Smooth muscle cell (in vitro differentiated cells): Measurements from ENCODE around the gene ESYT3. TPM values are rescaled to one million over a fixed set of nuclear protein-coding genes. Genes with fewer than 3 reads are reported as not detected.

Experiments
- DNase-seq: peaks from one replicate; lab custom pipeline; 2025; ENCODE audit not compliant: unreplicated experiment; lab: John Stamatoyannopoulos, UW
- H2AFZ ChIP-seq: fragments of 200-600 bp; sonication (generic); 2 replicates; pipeline ENCODE4 v1.6.0; 2016; ENCODE audit warnings: antibody characterized with exemption, low read depth, mild to moderate bottlenecking
- H3F3A ChIP-seq: fragments of 200-600 bp; sonication (generic); 2 replicates; pipeline ENCODE4 v1.6.0; 2017; ENCODE audit warnings: antibody characterized with exemption, low read depth
- H3K27ac ChIP-seq: fragments of 200-600 bp; sonication (generic); 2 replicates; pipeline ENCODE4 v1.5.1; 2016; ENCODE audit warnings: low read depth, mild to moderate bottlenecking
- H3K27me3 ChIP-seq: fragments of 200-600 bp; sonication (generic); 2 replicates; pipeline ENCODE4 v1.6.1; 2016; ENCODE audit warnings: low read depth, mild to moderate bottlenecking
- H3K36me3 ChIP-seq: fragments of 200-600 bp; sonication (generic); 2 replicates; pipeline ENCODE4 v1.5.1; 2016; ENCODE audit warnings: low read depth
- H3K4me1 ChIP-seq: fragments of 200-600 bp; sonication (generic); 2 replicates; pipeline ENCODE4 v1.5.1; 2016; ENCODE audit warnings: low read depth
- H3K4me2 ChIP-seq: fragments of 200-600 bp; sonication (generic); 2 replicates; pipeline ENCODE4 v1.6.0; 2016; ENCODE audit warnings: mild to moderate bottlenecking
- H3K4me3 ChIP-seq: fragments of 200-600 bp; sonication (generic); 2 replicates; pipeline ENCODE4 v1.5.1; 2016; ENCODE audit warnings: mild to moderate bottlenecking
- H3K79me2 ChIP-seq: fragments of 200-600 bp; sonication (generic); 2 replicates; pipeline ENCODE4 v1.6.0; 2016; ENCODE audit warnings: low read depth, mild to moderate bottlenecking
- H3K9ac ChIP-seq: fragments of 200-600 bp; sonication (generic); 2 replicates; pipeline ENCODE4 v1.6.0; 2016; ENCODE audit warnings: low read depth
- H3K9me3 ChIP-seq: fragments of 200-600 bp; sonication (generic); replicated peaks from 2 replicates; pipeline ENCODE4 v1.5.1; 2016; ENCODE audit warnings: low read depth
- H4K20me1 ChIP-seq: fragments of 200-600 bp; sonication (generic); 2 replicates; pipeline ENCODE4 v1.6.0; 2016; ENCODE audit warnings: low read depth
- WGBS: methylation state at CpG from one replicate; pipeline ENCODE4 v1.1.7; 2016; ENCODE audit warnings: low lambda C conversion rate; 5-methylcytosine and 5-hydroxymethylcytosine counted together
- polyA plus RNA-seq: library from polyadenylated mRNA; unstranded; fragments of >200 nt; fragmentation: Nextera tagmentation; extraction: Ambion mirVana; gene quantifications from 2 replicates; pipeline ENCODE4 v1.2.1, GENCODE V29; 2016
- total RNA-seq: library from RNA; depleted of rRNA; stranded (reverse); fragments of >200 nt; gene quantifications from 2 replicates; pipeline ENCODE4 v1.2.3, GENCODE V29; 2014
- TF ChIP-seq, protein P1 (sequence below): fragments of 200-600 bp; sonication (generic); IDR thresholded peaks from 2 replicates; pipeline ENCODE4 v1.5.1; 2017; ENCODE audit warnings: borderline replicate concordance, mild to moderate bottlenecking, antibody characterized with exemption; ENCODE audit not compliant: insufficient read depth, poor library complexity, severe bottlenecking

The ESYT3 gene
- total and polyA plus RNA-seq, 2 experiments from 2014 or later: 1.2 to 5.5 TPM

GRCh38 chr3:138437281-138437680 lies 2.9 kb downstream of the ESYT3 start:
- no peak overlapping the region for H3K9ac ChIP-seq
- no peak overlapping the region for H2AFZ ChIP-seq
- TF ChIP-seq, protein P1, sequence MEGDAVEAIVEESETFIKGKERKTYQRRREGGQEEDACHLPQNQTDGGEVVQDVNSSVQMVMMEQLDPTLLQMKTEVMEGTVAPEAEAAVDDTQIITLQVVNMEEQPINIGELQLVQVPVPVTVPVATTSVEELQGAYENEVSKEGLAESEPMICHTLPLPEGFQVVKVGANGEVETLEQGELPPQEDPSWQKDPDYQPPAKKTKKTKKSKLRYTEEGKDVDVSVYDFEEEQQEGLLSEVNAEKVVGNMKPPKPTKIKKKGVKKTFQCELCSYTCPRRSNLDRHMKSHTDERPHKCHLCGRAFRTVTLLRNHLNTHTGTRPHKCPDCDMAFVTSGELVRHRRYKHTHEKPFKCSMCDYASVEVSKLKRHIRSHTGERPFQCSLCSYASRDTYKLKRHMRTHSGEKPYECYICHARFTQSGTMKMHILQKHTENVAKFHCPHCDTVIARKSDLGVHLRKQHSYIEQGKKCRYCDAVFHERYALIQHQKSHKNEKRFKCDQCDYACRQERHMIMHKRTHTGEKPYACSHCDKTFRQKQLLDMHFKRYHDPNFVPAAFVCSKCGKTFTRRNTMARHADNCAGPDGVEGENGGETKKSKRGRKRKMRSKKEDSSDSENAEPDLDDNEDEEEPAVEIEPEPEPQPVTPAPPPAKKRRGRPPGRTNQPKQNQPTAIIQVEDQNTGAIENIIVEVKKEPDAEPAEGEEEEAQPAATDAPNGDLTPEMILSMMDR: no peak
- 91% methylated on average over 6 of the region's 6 CpGs for WGBS
- H4K20me1 ChIP-seq: no peaks in the 10 kb centered on the region
- no peak overlapping the region for H3K27ac ChIP-seq
- no peak for DNase-seq
- H3K9me3 ChIP-seq: no peaks in the 10 kb centered on the region
- peaks cover 4% of the 10 kb centered on the region for H3F3A ChIP-seq
- H3K79me2 ChIP-seq: no peaks in the 10 kb centered on the region
- no peak overlapping the region for H3K4me2 ChIP-seq
- peaks cover 44% of the 10 kb centered on the region for H3K27me3 ChIP-seq
- no peak overlapping the region for H3K4me3 ChIP-seq
- H3K36me3 ChIP-seq: no peaks in the 10 kb centered on the region
- H3K4me1 ChIP-seq: peaks cover 15% of the 10 kb centered on the region

DNA sequence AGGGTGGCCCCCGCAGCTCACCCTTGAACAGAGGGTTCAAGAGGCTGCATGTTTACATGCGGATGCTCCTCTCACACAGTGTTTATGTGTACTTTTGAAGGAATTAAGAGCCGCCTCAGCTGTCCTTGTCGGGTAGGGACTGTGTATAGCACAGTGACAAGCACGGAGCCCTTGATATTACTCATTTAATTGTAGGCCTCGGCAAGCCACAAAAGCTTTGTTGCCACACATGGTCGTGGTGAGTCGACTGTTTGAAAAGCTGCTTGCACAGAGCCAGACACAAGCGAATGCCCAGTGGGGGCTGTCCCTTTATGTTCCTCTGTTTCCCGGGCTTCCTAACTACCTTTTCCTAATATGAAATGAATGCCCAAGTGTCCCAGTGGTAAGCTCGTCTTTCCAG lies 4.5 kb downstream of the ESYT3 start:
- Histone ChIP-seq H3K4me2 (peak overlapping the region; percentile 34), H4K20me1 (no peaks in the 10 kb centered on the region)
- DNase-seq: no peak

DNA sequence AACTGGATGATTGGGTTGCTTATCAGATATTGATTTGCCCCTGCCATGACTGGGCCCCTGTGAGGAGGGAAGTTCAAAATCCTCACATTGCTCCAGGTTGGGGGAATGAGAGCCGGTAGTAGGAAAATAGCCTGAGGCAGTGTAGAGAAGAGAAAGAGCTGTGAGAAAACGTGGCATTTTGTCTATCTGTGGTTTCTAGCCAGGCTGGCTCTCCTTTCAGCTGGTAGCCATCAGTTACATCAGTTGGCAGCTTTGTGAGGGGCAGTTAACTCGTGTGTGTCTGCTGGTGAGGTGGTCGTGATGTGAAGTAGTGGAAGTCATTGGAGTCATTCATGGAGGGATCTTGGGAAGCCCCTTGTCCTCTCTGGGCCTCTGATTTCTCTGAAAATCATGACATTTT lies 5.2 kb downstream of the ESYT3 start:
- H3K4me2 ChIP-seq: peak overlapping the region; percentile 34
- no peaks in the 10 kb centered on the region for H3K79me2 ChIP-seq
- H3K9ac ChIP-seq: no peak overlapping the region
- H3K4me3 ChIP-seq: no peak overlapping the region
- H3K27me3 ChIP-seq: peaks cover 21% of the 10 kb centered on the region
- H3K27ac ChIP-seq: no peak overlapping the region
- H4K20me1 ChIP-seq: no peaks in the 10 kb centered on the region
- no peaks in the 10 kb centered on the region for H3K9me3 ChIP-seq
- peaks cover 14% of the 10 kb centered on the region for H3K4me1 ChIP-seq
- no peaks in the 10 kb centered on the region for H3K36me3 ChIP-seq
- whole genome bisulfite sequencing: 66% methylated on average over 4 of the region's 4 CpGs
- TF ChIP-seq, protein P1: no peak
- H3F3A ChIP-seq: peaks cover 7% of the 10 kb centered on the region
- no peak for DNase-seq
- no peak overlapping the region for H2AFZ ChIP-seq

More for the DNA sequence above, 4.5 kb downstream of the ESYT3 start:
- Histone ChIP-seq H3K79me2 (no peaks in the 10 kb centered on the region), H2AFZ (no peak overlapping the region), H3K4me3 (no peak overlapping the region), H3K36me3 (no peaks in the 10 kb centered on the region), H3K4me1 (peaks cover 15% of the 10 kb centered on the region), H3K27ac (no peak overlapping the region), H3K27me3 (peaks cover 29% of the 10 kb centered on the region), H3K9me3 (no peaks in the 10 kb centered on the region), H3K9ac (no peak overlapping the region), H3F3A (peaks cover 5% of the 10 kb centered on the region)
- TF ChIP-seq, protein P1: no peak
- 34% methylated on average over 11 of the region's 11 CpGs for whole genome bisulfite sequencing

GRCh38 chr3:138440121-138440521 lies 5.7 kb downstream of the ESYT3 start:
- Histone ChIP-seq H3K4me1 (peaks cover 12% of the 10 kb centered on the region), H3K27ac (no peak overlapping the region), H2AFZ (no peak overlapping the region), H4K20me1 (no peaks in the 10 kb centered on the region), H3K36me3 (no peaks in the 10 kb centered on the region), H3K9ac (no peak overlapping the region), H3K9me3 (no peaks in the 10 kb centered on the region), H3K4me3 (no peak overlapping the region), H3K27me3 (peaks cover 17% of the 10 kb centered on the region), H3F3A (peaks cover 7% of the 10 kb centered on the region), H3K79me2 (no peaks in the 10 kb centered on the region), H3K4me2 (no peak overlapping the region)
- TF ChIP-seq, protein P1: no peak
- 82% methylated on average over 7 of the region's 7 CpGs for WGBS
- DNase-seq: no peak
